GM18873 (cell line): ENCODE results near the gene PLIN5.

ENCODE experiments used
- ATAC-seq: cut with Tn5 transposase; IDR thresholded peaks from one replicate; pipeline ENCODE4 v1.9.1; 2021; ENCODE audit warnings: mild to moderate bottlenecking, moderate library complexity, moderate number of reproducible peaks; ENCODE audit not compliant: unreplicated experiment, low FRiP score

Gene PLIN5, protein sequence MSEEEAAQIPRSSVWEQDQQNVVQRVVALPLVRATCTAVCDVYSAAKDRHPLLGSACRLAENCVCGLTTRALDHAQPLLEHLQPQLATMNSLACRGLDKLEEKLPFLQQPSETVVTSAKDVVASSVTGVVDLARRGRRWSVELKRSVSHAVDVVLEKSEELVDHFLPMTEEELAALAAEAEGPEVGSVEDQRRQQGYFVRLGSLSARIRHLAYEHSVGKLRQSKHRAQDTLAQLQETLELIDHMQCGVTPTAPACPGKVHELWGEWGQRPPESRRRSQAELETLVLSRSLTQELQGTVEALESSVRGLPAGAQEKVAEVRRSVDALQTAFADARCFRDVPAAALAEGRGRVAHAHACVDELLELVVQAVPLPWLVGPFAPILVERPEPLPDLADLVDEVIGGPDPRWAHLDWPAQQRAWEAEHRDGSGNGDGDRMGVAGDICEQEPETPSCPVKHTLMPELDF

DNA sequence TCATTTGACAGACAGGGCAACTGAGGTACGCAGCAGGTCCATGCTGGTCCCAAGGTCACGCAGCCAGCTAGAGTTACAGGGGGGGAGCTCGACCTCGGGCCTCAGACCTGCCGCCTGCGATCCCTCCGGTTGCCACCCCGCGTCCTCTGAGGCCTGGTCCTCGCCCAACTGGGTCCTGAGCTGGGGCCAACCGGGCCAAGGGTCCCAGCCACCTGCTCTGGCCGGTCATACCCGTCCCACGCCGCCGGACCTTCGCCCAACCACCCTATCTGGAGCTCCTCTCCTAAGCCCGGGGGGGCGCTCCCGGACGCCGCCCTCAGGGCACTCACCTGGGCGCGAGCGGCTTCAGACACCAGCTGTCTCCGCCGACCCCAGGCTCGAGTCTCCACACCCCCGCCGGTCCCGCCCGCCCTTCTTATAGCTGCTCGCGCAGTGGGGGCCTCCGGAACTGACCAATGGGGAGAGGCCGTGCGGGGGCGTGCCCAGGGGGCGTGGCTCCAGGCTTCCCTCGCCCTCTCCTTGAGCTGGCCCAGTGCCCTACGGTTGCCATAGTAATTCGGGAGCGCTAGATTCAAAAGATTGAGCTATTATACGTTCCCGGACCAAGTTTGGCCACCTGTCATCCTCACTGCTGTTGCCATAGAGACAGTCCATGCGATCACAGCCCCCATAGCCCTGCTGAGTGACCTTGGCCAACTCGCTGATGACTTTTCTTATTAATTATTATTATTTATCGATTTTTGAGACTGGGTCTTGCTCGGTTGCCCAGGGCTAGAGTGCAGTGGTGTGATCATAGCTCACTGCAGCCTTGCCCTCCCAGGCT is at the start of gene PLIN5:
Gene PLIN5 (minus strand): TSS at position 389 of the 823 bp plus-strand sequence. CDS start 1,150 bp downstream, outside the sequence.
- ATAC-seq: no peak

DNA sequence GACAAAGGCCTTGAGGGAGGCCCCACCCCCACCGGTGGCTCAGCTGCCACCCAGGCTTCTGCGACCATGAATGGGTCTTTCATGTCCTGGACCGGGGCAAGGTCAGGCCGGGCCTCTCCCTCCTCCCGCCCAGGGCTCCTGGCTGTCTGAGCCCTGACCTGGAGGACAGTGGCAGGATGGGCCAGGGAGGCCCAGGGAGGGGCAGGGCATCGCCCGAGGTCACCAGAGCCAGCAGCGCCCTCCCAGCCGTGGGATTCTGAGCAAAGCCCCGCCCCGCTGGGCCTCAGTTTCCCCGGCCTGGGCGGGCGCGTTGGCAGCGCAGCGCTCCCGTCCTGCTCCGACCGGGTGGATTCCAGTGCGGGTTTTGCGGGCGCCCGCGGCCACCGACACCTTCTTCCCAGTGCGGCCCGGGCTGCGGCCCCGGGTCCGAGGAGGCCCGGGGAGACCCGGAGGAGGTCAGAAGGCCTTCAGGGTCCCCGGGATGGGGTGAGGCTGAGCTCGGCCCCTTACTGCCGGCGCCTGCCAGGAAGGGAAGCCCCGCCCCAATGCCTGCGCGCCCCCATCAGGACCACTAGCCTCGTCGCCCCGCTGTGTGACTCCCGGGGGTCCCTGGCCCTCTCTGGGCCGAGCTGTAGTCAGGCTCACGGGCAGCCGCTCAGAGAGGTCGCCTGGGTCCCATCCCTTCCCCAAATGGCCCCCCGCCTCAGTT is 49.1 kb upstream of the PLIN5 start:
- ATAC-seq: no peak

DNA sequence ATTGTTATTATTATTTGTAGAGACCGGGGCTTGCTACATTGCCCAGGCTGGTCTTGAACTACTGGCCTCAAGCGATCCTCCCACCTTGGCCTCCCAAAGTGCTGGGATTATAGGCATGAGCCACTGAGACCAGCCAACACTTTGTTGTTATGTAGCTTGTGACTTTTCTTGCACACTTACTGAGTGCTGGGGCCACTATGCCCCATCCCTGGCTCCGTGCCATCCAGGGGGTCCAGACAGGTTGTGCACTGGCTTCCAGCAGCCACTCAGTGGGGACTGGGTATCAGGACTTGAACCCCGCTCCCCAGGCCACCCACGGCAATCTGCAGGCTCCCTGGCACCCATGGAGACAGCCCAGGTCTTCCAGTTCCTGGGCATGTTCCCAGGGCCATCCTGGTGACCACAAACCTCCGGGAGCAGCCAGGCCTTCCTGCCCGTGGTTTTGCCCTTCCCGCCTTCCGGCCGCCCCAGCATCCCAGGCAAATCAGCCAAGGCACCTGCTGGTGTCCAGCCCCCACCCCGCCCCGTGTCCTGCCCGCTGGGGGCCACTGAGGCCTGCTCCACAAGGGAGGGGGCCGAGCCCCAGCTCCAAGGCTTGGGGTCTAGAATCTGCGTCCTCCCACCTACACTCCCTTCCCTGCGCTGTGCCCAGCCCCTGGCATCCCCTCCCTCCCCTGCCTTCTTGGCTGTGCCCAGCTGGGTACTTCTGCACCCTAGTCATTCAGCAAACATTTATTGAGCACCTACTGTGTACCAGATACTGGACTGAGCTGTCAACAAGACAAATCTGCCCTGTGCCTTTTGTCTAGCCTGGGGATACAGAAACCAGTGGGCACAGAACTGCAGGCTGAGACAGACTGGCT is 48.2 kb upstream of the PLIN5 start:
- no peak for ATAC-seq

DNA sequence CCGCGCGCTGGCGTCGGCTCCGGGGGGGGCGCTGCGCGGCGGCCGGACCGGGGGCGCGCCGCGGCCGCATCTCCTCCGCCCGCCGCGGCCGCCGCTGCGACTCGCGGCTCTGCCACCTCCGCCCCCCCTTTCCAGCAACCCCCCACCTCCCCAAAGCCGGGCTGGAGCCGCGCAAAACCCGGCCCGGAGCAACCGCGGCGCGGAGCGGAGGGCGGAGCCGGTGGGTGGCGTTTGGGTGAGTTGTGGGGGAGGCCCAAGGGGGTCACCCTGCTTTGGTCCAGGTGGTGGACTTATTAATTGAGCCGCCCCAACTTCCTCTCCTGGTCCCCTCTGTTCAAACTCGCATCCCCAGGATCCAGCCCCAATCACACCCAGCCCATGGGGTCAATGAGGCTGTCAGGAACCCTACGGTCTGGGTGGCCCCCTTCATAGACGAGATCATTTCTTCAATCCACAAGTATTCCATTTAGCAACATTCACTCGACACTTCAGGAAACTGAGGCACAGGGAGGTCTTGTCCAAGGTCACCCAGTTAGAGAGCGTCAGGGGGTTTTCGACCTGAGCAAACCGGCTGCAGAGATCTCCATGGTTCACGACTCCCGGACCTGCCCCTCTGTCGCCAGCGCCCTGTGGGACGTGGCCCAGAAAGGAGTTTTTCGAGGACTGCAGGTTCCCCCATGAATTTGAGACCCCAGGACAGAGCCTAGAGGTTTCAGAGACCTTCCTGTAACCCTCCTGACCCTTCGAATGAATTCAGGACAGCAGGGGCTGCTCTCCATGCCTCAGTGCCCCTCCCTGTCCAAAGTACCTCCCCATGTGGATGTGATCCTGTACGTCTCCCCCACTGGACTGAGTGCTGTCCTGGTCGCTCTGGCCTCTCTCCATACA is 46.9 kb upstream of the PLIN5 start:
- no peak for ATAC-seq

DNA sequence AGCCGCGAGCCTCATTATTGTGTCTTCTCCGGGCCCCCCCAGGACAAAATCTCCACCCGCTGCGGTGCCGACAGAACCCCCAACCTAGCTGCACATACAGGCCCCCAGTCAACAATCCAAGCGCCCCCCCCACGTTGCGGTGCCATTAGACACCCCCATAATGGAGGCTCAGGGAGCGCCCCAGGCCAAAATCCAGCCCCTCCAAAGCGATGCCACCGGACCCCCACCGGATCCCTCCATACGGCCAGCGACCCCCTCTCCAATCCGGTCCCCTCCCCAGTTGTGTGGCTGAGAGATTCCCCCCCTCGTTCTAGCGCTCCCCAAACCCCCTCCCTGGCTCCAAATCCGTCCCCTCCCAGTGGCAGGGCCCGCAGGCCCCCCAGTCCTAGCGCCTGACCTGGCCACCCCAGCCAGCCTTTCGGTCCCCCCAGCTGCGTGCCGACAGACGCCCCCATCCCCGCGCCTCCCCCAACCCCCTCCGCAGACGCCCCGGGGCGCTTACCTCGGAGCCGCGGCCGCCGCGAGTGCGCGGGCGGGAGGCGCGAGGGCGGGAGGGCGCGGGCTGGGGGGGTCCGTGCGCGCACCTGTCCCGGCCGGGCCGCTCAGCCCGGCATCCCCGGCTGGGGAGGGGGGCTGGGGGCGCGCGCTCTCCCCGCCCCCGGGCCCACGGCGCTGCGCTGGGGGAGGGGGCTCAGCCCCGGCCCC is 46.1 kb upstream of the PLIN5 start:
- no peak for ATAC-seq

DNA sequence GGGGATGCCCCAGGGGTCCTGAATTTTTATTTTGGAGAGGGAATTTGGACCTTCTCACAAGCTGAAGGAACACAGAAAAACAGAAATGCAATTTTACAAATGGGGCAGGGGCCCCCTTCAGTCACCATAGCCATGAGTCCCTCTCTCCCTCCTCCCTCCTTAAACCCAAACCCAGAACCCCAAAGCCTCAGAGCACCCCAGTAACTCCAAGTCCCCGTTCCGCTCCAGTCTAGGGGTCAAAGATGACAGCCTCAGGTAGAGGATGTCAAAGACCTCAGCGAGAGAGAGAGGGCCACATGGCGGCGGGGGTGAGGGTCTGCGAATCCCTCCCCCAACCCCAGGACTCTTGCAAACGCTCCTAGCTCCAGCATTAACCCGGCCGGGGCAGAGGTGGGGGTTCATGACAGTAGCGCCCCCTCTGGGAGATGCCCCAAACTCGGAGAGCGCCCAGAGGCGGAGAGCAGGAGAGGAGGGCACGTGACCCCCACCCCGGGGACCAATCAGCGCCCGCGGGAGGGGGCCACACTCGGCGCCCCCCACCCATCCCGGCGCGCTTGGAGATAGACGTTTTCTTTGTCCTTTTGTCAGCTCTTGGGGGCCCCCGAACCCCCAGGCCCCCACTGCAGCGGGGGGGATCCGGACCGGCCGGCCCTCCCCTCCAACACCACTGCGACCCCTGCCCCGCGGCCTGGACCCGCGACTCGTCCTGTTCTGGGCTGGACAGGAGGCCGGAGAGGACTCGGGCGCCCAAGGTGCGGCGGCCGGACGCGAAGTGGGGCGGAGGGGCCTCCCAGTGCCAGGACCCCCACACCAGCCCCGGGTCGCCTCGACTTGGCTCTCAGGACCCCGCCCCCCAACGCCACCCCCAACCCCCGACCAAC is 45.2 kb upstream of the PLIN5 start:
- ATAC-seq: no peak

DNA sequence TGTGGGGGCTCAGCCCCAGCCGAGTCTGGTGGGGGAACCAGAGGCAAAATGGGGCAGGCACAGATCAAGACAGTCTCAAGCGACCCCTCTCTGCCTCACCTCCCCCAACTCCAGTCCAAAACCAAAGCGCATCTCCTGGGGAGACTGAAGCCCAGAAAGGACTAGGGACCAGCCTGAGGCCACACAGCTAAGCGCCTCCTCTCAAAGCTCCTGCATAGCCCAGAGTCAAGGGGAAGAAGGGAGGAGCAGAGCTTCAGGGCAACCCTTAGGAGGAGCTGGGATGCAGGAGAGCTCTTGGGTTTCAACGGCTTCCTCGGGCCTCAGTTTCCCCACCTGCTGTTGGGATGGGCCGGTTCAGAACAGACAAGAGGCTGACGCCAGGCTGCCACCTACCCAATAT is 44.4 kb upstream of the PLIN5 start:
- ATAC-seq: no peak

DNA sequence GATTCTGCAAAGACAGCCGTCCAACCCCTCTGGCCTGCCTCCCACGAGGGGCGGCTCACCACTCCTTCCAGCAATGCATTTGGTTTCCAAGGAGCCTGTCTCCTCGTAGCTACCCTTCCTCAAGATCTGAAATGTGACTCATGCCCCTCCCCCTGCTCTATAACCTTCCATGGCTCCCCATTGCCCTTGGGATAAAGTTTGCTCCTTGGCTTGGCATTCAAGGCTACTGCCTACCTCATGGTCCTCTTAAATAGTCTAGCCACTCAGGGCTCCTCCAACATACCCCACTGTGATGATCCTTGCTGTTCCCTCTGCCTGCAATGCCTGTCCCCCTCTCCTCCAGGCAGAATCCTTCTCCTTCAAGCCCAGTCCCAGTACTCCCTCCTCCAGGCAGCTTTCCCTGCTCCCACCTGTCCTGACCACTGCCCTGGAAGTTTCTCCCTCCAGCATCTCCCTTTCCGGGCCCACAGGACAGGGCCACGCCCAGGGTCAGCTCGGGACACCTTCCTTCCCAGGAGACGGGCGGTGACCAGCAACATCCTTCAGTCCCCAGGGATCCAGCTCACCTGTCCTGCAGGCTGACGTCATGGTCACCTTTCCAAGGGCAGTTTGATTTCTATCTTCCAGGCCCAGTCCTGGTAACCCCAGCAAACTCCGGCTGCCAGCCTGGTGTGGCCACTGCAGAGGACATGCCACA is 43.7 kb upstream of the PLIN5 start:
- no peak for ATAC-seq

DNA sequence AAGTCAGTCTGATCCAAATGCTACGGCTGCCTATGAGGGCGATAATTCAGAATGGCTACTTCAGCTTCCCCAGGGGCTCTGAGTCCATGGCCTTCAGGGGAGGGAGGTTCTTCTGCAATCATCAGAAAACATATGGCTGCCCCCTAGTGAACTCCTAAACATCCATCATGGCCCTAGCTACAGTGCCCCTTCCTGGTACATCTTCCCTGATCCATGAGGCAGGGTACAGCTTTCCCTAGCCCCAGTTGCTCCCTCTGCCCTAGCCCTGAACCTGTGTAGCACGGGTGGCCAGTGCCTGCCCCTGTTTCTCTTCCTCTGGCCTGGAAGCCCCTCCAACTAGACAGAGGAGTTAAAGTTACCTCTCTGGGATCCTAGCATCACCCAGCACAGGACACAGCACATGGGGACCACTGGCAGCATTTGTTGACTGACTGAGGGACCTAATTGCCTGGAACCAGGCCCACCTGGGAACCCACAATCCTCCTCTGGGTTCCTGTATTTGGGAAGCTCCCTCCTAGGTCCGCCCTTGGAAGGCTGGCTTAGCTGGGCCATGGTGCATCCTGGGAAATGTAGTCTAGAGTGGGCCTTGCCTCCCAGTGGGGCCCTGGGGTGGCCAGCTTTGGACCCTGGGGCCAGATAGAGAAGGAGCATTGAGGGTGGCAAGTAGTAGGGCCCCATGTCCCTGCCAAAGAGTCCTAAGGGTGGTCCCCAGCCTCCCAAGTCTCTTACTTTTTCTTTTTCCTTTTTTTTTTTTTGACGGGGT is 42.2 kb upstream of the PLIN5 start:
- no peak for ATAC-seq

DNA sequence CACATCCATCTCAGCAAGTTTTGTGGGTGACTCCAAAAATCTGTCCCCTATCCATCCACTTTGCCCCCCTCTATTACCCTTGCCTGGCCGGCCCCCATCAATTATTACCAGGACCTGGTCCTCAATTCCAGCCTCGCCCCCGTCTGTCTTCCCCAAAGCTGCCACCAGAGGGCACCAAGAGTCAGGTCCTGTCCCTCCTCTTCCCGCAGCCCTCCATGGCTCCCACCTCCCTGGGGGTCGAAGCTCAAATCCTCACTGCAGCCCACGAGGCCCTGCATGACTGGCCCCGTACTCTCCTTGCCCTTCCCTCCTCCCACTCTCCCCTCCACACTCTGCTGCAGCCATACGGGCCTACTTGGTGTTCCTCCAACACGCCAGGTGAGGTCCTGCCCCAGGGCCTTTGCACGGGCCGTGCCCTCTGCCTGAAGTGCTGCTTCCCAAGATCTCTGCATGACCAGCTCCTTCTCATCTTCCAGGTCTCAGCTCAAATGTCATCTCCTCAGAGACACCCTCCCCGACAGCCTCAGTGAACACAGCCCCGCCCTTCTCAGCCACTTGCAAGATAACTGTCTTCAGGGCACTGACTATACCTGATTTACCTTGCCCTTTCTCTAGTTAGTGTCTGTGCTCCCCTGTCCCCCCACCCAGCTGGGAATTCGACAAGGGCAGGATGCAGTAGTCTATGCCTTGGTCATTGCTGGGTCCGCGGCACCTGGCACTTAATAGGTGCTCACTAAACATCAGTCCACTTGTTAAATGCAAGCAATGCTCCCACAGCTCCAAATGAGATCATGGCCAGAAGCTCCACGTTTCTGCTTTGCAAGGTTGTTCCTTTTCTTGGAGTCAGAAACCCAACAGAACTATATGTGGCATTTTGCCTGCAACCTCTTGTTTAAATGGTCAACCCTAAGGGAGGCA is 41.3 kb upstream of the PLIN5 start:
- ATAC-seq: no peak

DNA sequence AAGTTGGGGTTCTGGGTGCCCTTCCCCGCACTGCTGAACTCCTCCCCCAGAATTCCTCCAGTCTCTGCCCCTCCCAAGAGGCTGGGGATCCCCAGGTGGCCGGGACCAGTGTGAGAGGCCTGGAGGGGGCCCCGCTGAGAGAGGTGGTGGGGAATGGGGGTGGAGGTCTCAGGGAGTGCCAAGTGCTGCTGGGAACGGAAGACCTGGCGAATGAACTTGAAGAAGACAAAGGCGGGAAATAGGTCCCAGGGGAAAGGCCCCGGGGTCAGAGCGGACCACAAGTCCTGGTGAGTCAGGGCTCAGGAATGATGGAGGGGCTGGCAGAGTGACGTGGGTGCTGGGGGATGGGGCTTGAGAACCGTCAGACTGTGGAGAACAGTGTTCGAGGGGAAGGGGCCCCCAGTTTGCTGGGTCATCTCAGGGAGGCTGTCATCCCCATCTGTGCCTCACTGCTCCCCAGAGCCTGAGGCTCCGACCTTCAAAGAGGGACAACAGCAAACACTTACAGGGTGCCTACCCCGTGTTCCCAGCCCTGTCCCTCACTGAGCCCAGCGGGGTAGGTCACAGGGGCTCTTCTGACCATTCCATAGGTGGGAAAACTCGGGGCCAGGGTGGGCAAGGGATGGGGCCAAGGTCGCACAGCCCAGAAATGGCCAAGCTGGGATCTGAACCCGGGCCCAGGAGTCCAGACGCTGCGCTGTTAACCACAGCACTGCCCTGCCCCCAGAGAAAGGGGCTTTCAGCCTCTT is 40.4 kb upstream of the PLIN5 start:
- ATAC-seq: no peak

DNA sequence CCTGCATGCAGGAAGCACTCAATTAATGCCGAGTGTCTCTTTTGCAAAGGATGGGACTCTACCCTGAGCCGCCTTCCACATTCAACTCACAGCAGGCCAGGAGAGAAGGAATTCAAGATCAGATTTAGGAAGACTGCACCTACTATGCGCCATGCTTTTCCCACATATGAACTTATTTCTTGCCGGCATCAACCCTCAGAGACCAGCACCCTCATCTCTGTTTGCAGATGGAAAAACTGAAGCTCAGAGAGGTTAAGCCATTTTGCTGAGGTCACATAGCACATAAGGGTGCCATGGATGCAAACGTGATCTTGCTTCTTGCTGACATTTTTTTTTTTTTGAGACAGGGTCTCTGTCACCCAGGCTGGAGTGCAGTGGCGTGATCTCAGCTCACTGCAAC is 38.7 kb upstream of the PLIN5 start:
- no peak for ATAC-seq

DNA sequence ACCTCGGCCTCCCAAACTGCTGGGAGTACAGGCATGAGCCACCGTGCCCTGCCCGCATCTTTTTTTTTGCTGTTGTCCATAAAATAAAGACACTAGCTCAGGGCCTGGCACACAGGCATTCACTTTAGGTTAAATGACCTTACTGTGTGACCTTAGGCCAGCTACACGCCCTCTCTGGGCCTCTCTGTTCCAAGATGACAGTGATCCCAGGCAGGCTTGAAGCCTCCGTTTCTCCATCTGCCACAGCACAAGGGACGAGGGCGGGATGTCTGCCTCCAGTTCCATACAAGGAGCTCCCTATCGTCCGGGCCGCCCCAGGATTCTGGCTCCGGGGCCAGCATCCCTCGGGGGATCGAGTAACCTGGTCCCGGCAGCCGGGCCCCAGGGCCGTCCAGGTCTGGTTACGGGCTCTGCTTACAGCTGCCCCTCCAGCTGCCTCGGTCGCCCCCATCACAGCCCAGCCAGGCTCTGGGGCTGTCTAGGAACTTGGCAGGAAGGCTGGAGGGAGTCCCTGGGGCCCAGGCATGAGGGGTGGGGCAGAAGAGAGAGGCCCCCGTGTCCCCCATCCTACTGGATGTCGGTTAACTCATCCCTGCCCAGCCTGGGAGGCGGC is 36.4 kb upstream of the PLIN5 start:
- no peak for ATAC-seq

DNA sequence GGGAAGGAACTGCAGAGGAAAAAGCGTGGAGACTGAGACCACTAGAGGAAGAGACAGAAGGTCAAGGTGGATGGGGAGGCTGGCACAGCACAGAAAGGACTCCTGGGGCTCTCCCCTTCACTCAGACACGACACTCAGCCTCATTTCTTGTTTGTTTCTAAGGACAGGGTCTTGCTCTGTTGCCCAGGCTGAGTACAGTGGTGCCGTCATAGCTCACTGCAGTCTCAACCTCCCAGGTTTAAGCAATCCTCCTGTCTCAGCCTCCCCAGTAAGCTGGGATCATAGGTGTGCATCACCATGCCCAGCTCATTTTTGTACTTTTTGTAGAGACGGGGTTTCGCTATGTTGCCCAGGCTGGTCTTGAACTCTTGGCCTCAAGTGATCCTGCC is 35.9 kb upstream of the PLIN5 start:
- ATAC-seq: no peak
